Stimulated activated CD4-positive, alpha-beta T cell treated with anti-CD3 and anti-CD28 coated beads, Interleukin-4, amount 100 ng/mL, for 4 hours (primary cell): ENCODE measurements around the gene KCNN3.
"Not testable (repeated sequence)": the region's sequence is repeated elsewhere in the genome, so short reads cannot be mapped to it uniquely, and the experiment has no call there.

ENCODE experiments used
- DNase-seq, 2 experiments: peaks; one replicate each; pipeline ENCODE4 v3.0.0-alpha.2; 2020

The KCNN3 gene

GRCh38 chr1:154694995-154695394, 175.1 kb downstream of the KCNN3 start:
- no peak for DNase-seq

DNA sequence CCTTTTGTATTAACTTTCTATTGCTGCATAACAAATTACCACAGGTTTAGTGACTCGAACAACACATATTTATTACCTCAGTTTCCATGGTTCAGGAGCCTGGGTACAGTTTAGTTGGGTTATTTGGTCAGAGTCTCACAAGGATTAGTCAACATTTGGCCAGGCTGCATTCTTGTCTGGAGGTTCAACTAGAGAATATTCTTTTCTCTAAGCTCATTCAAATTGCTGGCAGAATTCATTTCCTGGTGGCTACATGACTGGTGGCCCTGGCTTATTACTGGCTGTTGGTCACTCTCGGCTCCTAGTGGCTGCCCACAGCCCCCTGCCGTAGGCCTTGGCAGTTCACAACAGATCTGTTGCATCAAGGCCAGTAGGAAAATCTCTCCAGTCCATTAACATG, 181.0 kb downstream of the KCNN3 start:
- no peak for DNase-seq

- no peak for DNase-seq
These were observed 183.6 kb downstream of the KCNN3 start for GRCh38 chr1:154686507-154686906.

DNA sequence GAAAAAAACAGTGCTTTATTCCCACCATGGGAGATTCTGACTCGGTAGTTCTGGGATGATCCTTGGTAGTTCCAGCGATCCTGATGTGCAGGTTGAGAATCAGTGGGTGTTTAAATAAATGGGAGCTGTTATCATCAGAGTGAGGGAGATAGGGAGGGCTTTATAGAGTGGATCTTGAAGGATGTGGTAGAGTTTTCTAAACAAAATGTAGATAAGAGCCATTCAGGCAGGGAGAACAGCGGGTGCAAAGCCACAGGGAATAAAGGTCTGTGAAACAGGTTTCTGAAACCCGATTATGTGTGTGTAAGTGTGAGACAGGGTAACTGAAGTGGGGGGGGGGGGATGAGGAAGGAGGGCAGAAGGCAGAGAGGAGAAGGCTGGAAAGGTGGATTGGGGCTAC, 186.3 kb downstream of the KCNN3 start:
- DNase-seq: no peak

- DNase-seq: no peak
These were observed 187.8 kb downstream of the KCNN3 start for GRCh38 chr1:154682254-154682653.

GRCh38 chr1:154677844-154678243, 192.2 kb downstream of the KCNN3 start:
- not testable (repeated sequence) for DNase-seq

DNA sequence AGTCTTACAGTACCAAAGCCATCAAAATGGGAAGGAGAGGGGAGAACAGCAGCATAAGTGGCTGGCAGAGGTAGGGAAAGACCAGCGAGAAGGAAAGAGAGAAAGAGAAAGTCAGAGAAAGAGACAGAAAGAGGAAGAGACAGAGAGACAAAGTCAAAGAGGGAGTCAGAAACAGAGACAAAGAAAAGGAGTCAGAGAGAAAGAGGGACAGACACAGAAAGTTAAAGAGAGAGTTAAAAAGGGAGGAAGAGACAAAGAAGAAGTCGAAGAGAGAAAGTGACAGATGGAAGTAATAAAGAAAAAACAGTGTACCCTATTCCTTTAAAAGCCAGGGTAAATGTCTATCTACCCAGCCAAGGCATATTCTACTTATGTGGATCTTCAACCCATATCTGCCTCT, 193.2 kb downstream of the KCNN3 start:
- not testable (repeated sequence) for DNase-seq

GRCh38 chr1:154674456-154674855, 195.6 kb downstream of the KCNN3 start:
- DNase-seq: not testable (repeated sequence)

- DNase-seq: not testable (repeated sequence)
These were observed 197.8 kb downstream of the KCNN3 start for GRCh38 chr1:154672245-154672644.

- DNase-seq: peak in 1 of 2 experiments; percentile 40
These were observed 198.7 kb downstream of the KCNN3 start for GRCh38 chr1:154671412-154671811.

DNA sequence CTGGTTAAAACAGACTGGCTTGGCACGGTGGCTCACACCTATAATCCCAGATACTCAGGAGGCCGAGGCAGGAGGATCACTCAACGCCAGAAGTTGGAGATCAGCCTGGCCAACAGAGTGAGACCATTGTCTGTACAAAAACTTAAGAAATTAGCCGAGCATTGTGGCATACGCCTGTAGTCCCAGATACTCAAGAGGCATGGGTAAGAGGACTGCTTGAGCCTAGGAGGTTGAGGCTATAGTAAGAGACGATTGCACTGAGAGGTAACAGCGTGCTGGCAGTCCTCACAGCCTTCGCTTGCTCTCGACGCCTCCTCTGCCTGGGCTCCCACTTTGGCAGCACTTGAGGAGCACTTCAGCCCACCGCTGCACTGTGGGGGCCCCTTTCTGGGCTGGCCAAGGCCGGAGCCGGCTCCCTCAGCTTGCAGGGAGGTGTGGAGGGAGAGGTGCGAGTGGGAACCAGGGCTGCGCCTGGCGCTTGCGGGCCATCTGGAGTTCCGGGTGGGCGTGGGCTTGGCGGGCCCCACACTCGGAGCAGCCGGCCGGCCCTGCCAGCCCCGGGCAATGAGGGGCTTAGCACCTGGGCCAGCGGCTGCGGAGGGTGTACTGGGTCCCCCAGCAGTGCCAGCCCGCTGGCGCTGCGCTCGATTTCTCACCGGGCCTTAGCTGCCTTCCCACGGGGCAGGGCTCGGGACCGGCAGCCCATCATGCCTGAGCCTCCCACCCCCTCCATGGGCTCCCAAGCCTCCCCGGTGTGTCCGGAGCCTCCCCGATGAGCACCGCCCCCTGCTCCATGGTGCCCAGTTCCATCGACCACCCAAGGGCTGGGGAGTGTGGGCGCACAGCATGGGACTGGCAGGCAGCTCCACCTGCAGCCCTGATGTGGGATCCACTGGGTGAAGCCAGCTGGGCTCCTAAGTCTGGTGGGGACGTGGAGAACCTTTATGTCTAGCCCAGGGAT, 199.5 kb downstream of the KCNN3 start:
- DNase-seq: not testable (repeated sequence)

GRCh38 chr1:154669464-154670282, 200.4 kb downstream of the KCNN3 start:
- DNase-seq: peak; percentile 63 to 78

- DNase-seq: no peak
These were observed 203.9 kb downstream of the KCNN3 start for GRCh38 chr1:154666051-154666790.

DNA sequence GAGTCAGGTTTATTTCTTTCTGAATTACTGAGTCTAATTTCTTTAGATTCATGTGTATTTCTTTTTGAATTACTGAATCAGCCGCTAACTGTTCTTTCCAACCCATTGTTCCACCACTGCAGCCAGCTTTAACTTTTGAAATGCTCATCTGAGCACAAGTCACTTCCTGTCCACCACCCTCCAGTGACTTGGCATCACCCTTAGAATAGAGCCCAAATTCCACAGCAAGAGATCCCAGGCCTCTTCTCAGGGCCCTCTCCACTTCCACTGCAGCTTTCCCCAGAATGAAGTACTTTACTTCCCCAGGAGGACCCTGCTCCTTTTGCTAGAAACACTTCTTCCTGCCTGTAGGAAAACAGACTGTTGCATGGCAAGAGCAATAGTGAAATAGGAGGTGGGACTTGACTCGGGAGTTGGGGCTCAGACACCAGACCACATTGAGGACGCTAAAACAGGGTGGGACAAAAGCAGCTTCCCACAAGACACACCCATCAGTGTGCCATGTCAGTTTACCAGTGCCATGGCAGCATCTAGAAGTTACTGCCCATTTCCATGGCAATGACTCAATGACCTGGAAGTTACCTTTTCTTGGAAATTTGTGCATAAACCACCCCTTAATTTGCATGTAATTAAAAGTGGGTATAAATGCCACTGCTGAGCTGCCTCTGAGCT, 205.6 kb downstream of the KCNN3 start:
- DNase-seq: no peak

DNA sequence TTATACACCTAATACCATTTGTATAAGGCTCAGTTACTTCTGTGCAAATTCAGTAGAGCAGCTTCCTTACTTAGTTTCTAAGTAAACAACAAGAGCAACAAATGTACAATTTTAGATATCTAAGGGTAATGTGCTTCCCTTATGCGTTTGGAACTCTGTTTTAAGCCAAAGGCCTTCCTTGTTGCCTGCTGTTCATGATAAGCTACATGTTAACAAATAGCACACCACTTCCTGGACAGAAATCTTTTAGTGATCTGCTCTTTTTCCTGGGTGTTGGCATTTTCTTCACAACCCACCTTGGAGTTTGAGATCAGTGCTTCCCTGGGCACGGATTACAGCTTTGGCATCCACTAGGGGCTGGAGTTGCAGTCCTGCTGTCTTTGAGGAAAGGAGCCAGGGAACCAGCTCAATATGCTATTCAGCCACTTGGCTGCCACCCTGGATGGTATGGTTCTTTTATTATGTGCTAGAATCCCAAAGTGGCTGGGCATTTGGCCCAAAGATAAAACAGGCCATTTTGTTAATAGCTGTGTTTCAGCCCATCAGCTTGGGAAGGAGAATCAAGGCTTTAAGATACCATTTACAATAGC, 206.5 kb downstream of the KCNN3 start:
- DNase-seq: no peak

GRCh38 chr1:154661110-154661509, 209.0 kb downstream of the KCNN3 start:
- no peak for DNase-seq

DNA sequence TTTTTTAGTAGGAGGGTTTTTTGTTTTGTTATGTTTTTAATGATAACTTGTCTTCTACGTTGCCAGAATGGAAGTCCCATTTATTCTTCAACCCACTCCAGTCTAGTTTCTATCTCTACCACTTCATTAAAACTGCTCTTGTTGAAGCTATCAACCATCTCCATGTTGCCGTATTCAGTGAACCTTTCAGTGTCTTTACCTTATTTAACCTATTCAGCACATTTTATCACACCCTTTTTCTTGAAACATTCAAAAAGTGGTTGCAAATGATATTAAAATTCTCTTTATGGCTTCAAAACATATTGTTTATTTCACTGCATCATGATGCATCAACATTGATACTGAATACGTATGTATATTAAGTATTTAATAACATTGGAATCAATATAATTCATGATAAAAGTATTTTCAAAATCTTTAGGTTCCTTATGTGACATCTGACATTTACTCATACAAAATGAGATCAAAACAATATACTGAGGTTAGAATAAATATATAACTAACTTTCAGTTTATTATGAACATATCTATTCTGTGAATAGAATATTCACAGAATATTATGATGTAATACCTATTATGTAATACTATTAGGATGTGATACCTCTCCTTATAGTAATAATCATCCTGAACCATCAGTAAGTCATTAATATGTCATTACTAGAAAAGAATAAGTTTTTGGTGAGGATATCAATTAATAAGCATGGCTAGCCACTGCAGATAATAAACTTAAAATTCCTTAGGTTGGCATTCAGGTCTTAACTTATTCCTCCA, 210.1 kb downstream of the KCNN3 start:
- no peak for DNase-seq

DNA sequence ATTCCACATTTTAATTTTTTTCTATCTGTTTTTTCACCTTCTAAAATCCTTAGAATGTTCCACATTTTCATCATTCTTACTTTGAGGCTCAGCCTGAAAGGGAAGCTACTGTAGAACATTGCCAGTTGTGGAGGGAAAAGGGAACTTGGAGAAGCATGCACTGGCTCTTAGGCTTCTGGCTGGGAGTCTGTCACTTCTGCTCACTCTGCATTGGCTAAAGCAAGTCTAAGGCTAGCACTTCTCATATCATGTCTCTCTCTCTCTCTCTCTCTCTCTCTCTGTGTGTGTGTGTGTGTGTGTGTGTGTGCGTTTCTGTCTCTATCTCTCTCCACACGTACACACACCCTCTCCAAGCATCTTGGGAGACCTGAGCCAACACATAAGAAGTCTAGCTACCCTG, 212.5 kb downstream of the KCNN3 start:
- DNase-seq: no peak

GRCh38 chr1:154652893-154653292, 217.2 kb downstream of the KCNN3 start:
- DNase-seq: no peak
